ENCODE results near the gene TRAPPC2L.

The TRAPPC2L gene

GRCh38 chr16:88864099-88864498, 7.2 kb downstream of the TRAPPC2L start:
- H3K36me3 ChIP-seq = peaks cover 29 to 48% (median 41%) of the 10 kb centered on the region in 3 donors
- H3K9me3 ChIP-seq = no peaks in the 10 kb centered on the region
- no peak for DNase-seq
- no peak overlapping the region for H3K4me3 ChIP-seq
- H3K4me1 ChIP-seq = no peaks in the 10 kb centered on the region
- intact Hi-C loops (cut with DNase I; ENCODE audit: low total_unique reads) = loop anchor here (10.0 kb wide), 2 partner anchors 129 to 361 kb away; no protein-coding TSS in a partner anchor
- no peak overlapping the region for H3K27ac ChIP-seq
- peaks cover 0 to 32% of the 10 kb centered on the region in 2 donors for H3K27me3 ChIP-seq
- TF ChIP-seq CTCF (IDR thresholded peaks at IDR 0.05) = no peak

- Histone ChIP-seq H3K4me1 (no peaks in the 10 kb centered on the region), H3K27me3 (peaks cover 0 to 37% of the 10 kb centered on the region in 2 donors), H3K9me3 (no peaks in the 10 kb centered on the region), H3K36me3 (peaks cover 29 to 43% (median 37%) of the 10 kb centered on the region in 3 donors), H3K4me3 (no peak overlapping the region), H3K27ac (no peak overlapping the region)
- no peak for DNase-seq
- intact Hi-C loops (cut with DNase I; ENCODE audit: low total_unique reads) = loop anchor here (10.0 kb wide), 2 partner anchors 130 to 360 kb away; no protein-coding TSS in a partner anchor
- no peak for TF ChIP-seq CTCF (IDR thresholded peaks at IDR 0.05)
These were observed 7.6 kb downstream of the TRAPPC2L start for GRCh38 chr16:88864521-88864920.

- H3K27ac ChIP-seq = no peak overlapping the region
- intact Hi-C loops (cut with DNase I; ENCODE audit: low total_unique reads) = loop anchor here (10.0 kb wide), 2 partner anchors 131 to 359 kb away; no protein-coding TSS in a partner anchor
- H3K27me3 ChIP-seq = peaks cover 0 to 43% of the 10 kb centered on the region in 2 donors
- H3K9me3 ChIP-seq = no peaks in the 10 kb centered on the region
- peaks cover 22 to 35% (median 29%) of the 10 kb centered on the region in 3 donors for H3K36me3 ChIP-seq
- no peak overlapping the region for H3K4me3 ChIP-seq
- DNase-seq = no peak
- TF ChIP-seq CTCF (IDR thresholded peaks at IDR 0.05) = no peak
- H3K4me1 ChIP-seq = no peaks in the 10 kb centered on the region
These were observed 8.4 kb downstream of the TRAPPC2L start for GRCh38 chr16:88865310-88865709.

GRCh38 chr16:88865742-88866141, 8.8 kb downstream of the TRAPPC2L start:
- intact Hi-C loops (cut with DNase I; ENCODE audit: low total_unique reads) = loop anchor here (10.0 kb wide), 2 partner anchors 131 to 359 kb away; no protein-coding TSS in a partner anchor
- Histone ChIP-seq H3K4me3 (no peak overlapping the region), H3K27ac (no peak overlapping the region), H3K4me1 (no peaks in the 10 kb centered on the region), H3K27me3 (peaks cover 0 to 47% of the 10 kb centered on the region in 2 donors), H3K36me3 (peaks cover 18 to 31% (median 25%) of the 10 kb centered on the region in 3 donors), H3K9me3 (no peaks in the 10 kb centered on the region)
- no peak for DNase-seq
- no peak for TF ChIP-seq CTCF (IDR thresholded peaks at IDR 0.05)

GRCh38 chr16:88866151-88866920, 9.4 kb downstream of the TRAPPC2L start, which contains the start of gene PABPN1L:
Gene PABPN1L, minus strand, starts transcription at chr16:88866660. Its CDS starts 54 bp downstream, at chr16:88866606.
- Histone ChIP-seq H3K4me3 (no peak within 1 kb of the TSS), H3K9me3 (no peaks in the 10 kb centered on the region), H3K4me1 (no peaks in the 10 kb centered on the region), H3K27ac (no peak within 1 kb of the TSS), H3K27me3 (peaks cover 0 to 53% of the 10 kb centered on the region in 2 donors), H3K36me3 (peaks cover 12 to 25% (median 19%) of the 10 kb centered on the region in 3 donors)
- no peak for DNase-seq
- intact Hi-C loops (cut with DNase I; ENCODE audit: low total_unique reads) = loop anchor here (10.0 kb wide), 2 partner anchors 132 to 358 kb away; no protein-coding TSS in a partner anchor
- no peak for TF ChIP-seq CTCF (IDR thresholded peaks at IDR 0.05)
